Duodenal mucosa (tissue), 2 donors: Measurements from ENCODE around the gene ZNF81.

Source experiments
- H3K27ac ChIP-seq: one replicate; pipeline ENCODE4 v1.7.0; 2013; ENCODE audit warnings: low read depth, low read length
- H3K27me3 ChIP-seq, 2 donors: one replicate each; pipeline ENCODE4 v1.7.0; 2013; ENCODE audit warnings: low read length in 2 of 2, control low read depth in 1 of 2; ENCODE audit not compliant: insufficient read depth in 2 of 2, control insufficient read depth in 1 of 2
- H3K36me3 ChIP-seq, 2 donors: one replicate each; pipeline ENCODE4 v1.7.0; 2013; ENCODE audit warnings: low read length in 2 of 2, control low read depth in 1 of 2; ENCODE audit not compliant: insufficient read depth in 2 of 2, control insufficient read depth in 1 of 2
- H3K4me1 ChIP-seq, 2 donors: one replicate each; pipeline ENCODE4 v1.7.0; 2013; ENCODE audit warnings: low read length in 2 of 2, control low read depth in 1 of 2; ENCODE audit not compliant: insufficient read depth in 2 of 2, control insufficient read depth in 1 of 2
- H3K4me3 ChIP-seq, 2 donors: one replicate each; pipeline ENCODE4 v1.7.0; 2013; ENCODE audit warnings: low read length in 2 of 2, low read depth in 1 of 2
- H3K9ac ChIP-seq, 2 donors: one replicate each; pipeline ENCODE4 v1.7.0; 2013; ENCODE audit warnings: low read length in 2 of 2, low read depth in 1 of 2
- H3K9me3 ChIP-seq, 2 donors: one replicate each; pipeline ENCODE4 v1.7.0; 2013; ENCODE audit warnings: low read length in 2 of 2, control low read depth in 1 of 2; ENCODE audit not compliant: control insufficient read depth in 1 of 2

The ZNF81 gene

DNA sequence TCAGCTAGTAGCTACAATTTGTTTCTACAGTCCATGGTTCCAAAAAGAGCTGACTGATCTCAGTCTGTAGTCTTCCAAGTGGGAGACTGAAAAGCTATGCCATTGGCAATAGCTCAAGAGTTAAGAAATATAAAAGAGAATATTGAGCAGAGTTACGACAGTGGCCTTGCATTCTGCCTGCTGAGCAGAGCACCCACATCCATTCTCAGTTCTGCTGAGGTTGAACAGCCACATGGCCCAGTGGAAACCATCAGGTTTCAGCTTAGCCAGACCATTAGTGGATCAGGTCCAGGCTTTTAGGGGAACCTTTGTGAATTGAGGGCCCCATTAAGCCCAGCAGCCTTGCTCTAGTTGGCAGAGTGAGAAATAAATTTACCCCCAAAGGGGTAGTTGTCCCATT is 28.1 kb downstream of the ZNF81 start:
- no peak overlapping the region for H3K4me3 ChIP-seq
- no peaks in the 10 kb centered on the region for H3K27me3 ChIP-seq
- no peaks in the 10 kb centered on the region for H3K4me1 ChIP-seq
- H3K36me3 ChIP-seq, result peaks cover 0 to 5% of the 10 kb centered on the region in 2 donors
- no peak overlapping the region for H3K27ac ChIP-seq
- H3K9me3 ChIP-seq, result no peaks in the 10 kb centered on the region
- H3K9ac ChIP-seq, result no peak overlapping the region

- Histone ChIP-seq H3K36me3 (no peaks in the 10 kb centered on the region), H3K27me3 (no peaks in the 10 kb centered on the region), H3K4me1 (peaks cover 0 to 8% of the 10 kb centered on the region in 2 donors)
These were observed 36.4 kb downstream of the ZNF81 start for GRCh38 chrX:47873123-47873522.

DNA sequence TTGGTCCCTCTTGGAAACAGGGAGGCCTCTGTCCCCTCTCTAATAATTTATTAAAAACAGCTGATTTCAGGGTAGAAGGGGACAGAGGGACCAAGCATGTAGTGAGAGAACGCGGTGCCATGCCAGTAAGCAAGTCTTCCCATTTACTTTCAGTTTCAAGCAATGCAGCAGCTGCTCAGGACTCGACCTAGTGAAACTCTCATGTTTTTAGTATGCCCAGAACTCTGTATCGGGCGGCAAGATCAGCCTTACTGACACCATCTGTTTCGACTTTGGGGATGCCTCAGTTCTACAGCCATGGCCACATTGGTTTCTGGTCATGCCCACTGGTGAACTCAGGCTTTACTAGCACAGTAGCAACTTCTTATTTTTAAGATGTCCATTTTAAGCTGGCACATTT is 40.6 kb downstream of the ZNF81 start:
- peak overlapping the region; percentile 16 to 50 for H3K4me3 ChIP-seq
- no peak overlapping the region for H3K9ac ChIP-seq
- H3K36me3 ChIP-seq, result no peaks in the 10 kb centered on the region
- H3K9me3 ChIP-seq, result peaks cover 0 to 2% of the 10 kb centered on the region in 2 donors
- no peaks in the 10 kb centered on the region for H3K27me3 ChIP-seq
- no peak overlapping the region for H3K27ac ChIP-seq
- peaks cover 0 to 8% of the 10 kb centered on the region in 2 donors for H3K4me1 ChIP-seq

More at GRCh38 chrX:47873123-47873522, 36.4 kb downstream of the ZNF81 start:
- Histone ChIP-seq H3K4me3 (no peak overlapping the region), H3K9ac (no peak overlapping the region), H3K27ac (no peak overlapping the region), H3K9me3 (no peaks in the 10 kb centered on the region)

- Histone ChIP-seq H3K27me3 (no peaks in the 10 kb centered on the region), H3K27ac (no peak overlapping the region), H3K9ac (no peak overlapping the region), H3K9me3 (peaks cover 0 to 2% of the 10 kb centered on the region in 2 donors), H3K4me3 (no peak overlapping the region), H3K36me3 (no peaks in the 10 kb centered on the region), H3K4me1 (peaks cover 0 to 8% of the 10 kb centered on the region in 2 donors)
These were observed 41.5 kb downstream of the ZNF81 start for GRCh38 chrX:47878198-47878597.

GRCh38 chrX:47879463-47879862 is 42.8 kb downstream of the ZNF81 start:
- Histone ChIP-seq H3K4me3 (no peak overlapping the region), H3K27ac (no peak overlapping the region), H3K4me1 (peaks cover 0 to 8% of the 10 kb centered on the region in 2 donors), H3K36me3 (no peaks in the 10 kb centered on the region), H3K9ac (no peak overlapping the region), H3K27me3 (no peaks in the 10 kb centered on the region), H3K9me3 (peaks cover 0 to 2% of the 10 kb centered on the region in 2 donors)

GRCh38 chrX:47880927-47881326 is 44.2 kb downstream of the ZNF81 start:
- Histone ChIP-seq H3K36me3 (no peaks in the 10 kb centered on the region), H3K27me3 (no peaks in the 10 kb centered on the region), H3K4me1 (peaks cover 0 to 8% of the 10 kb centered on the region in 2 donors), H3K9me3 (peaks cover 0 to 2% of the 10 kb centered on the region in 2 donors), H3K4me3 (no peak overlapping the region), H3K9ac (no peak overlapping the region), H3K27ac (no peak overlapping the region)

DNA sequence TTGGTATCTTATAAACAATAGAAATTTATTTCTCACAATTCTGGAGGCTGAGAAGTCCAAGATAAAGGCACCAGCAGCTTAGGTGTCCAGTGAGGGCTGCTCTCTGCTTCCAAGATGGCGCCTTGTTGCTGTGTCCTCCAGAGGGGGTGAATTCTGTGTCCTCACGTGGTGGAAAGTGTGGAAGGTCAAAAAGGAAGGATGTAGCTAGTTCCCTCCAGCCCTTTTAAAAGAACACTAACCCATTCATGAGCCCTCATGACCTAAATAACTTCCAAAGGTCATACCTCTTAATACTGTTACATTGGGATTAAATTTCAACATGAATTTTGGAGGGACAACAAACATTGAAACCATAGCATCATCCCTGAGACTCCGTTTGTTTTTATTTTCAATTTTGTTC is 48.8 kb downstream of the ZNF81 start:
- Histone ChIP-seq H3K27ac (no peak overlapping the region), H3K27me3 (no peaks in the 10 kb centered on the region), H3K4me1 (no peaks in the 10 kb centered on the region), H3K4me3 (no peak overlapping the region), H3K9ac (no peak overlapping the region), H3K36me3 (peaks cover 0 to 13% of the 10 kb centered on the region in 2 donors), H3K9me3 (no peaks in the 10 kb centered on the region)

GRCh38 chrX:47898024-47898423 is 61.3 kb downstream of the ZNF81 start:
- Histone ChIP-seq H3K36me3 (peaks cover 0 to 5% of the 10 kb centered on the region in 2 donors), H3K27me3 (no peaks in the 10 kb centered on the region)

GRCh38 chrX:47900833-47901232 is 64.1 kb downstream of the ZNF81 start:
- H3K27me3 ChIP-seq, result no peaks in the 10 kb centered on the region
- no peaks in the 10 kb centered on the region for H3K36me3 ChIP-seq
- no peaks in the 10 kb centered on the region for H3K4me1 ChIP-seq
- H3K4me3 ChIP-seq, result no peak overlapping the region
- no peak overlapping the region for H3K9ac ChIP-seq
- no peak overlapping the region for H3K27ac ChIP-seq
- H3K9me3 ChIP-seq, result no peaks in the 10 kb centered on the region

More at GRCh38 chrX:47898024-47898423, 61.3 kb downstream of the ZNF81 start:
- no peak overlapping the region for H3K4me3 ChIP-seq
- H3K4me1 ChIP-seq, result no peaks in the 10 kb centered on the region
- no peak overlapping the region for H3K27ac ChIP-seq
- no peak overlapping the region for H3K9ac ChIP-seq
- no peaks in the 10 kb centered on the region for H3K9me3 ChIP-seq

GRCh38 chrX:47902161-47902560 is 65.5 kb downstream of the ZNF81 start:
- no peaks in the 10 kb centered on the region for H3K36me3 ChIP-seq
- H3K4me3 ChIP-seq, result no peak overlapping the region
- no peaks in the 10 kb centered on the region for H3K9me3 ChIP-seq
- no peaks in the 10 kb centered on the region for H3K27me3 ChIP-seq
- no peak overlapping the region for H3K27ac ChIP-seq
- no peak overlapping the region for H3K9ac ChIP-seq
- no peaks in the 10 kb centered on the region for H3K4me1 ChIP-seq
